HEK293T (cell line): ENCODE results near the gene GNG2.

Experiments
- ARNT ChIP-seq: fragments of 450-650 bp; IDR thresholded peaks from 2 replicates; pipeline ENCODE4 v1.6.1; 2017; ENCODE audit warnings: mild to moderate bottlenecking
- BHLHE40 ChIP-seq: fragments of 450-650 bp; IDR thresholded peaks from 2 replicates; pipeline ENCODE4 v1.6.1; 2016; ENCODE audit warnings: mild to moderate bottlenecking, moderate library complexity, borderline replicate concordance
- CTBP1 ChIP-seq: fragments of 450-650 bp; IDR thresholded peaks from 2 replicates; pipeline ENCODE4 v1.6.1; 2016; ENCODE audit warnings: borderline replicate concordance
- ELF4 ChIP-seq: fragments of 450-650 bp; IDR thresholded peaks from 2 replicates; pipeline ENCODE4 v1.6.1; 2017; ENCODE audit warnings: antibody characterized with exemption
- FOXA1 ChIP-seq: fragments of 450-650 bp; IDR thresholded peaks from 2 replicates; pipeline ENCODE4 v1.6.1; 2016; ENCODE audit warnings: mild to moderate bottlenecking
- FOXK2 ChIP-seq: fragments of 450-650 bp; IDR thresholded peaks from 2 replicates; pipeline ENCODE4 v1.6.1; 2016; ENCODE audit warnings: mild to moderate bottlenecking
- FOXM1 ChIP-seq: fragments of 450-650 bp; IDR thresholded peaks from 2 replicates; pipeline ENCODE4 v1.6.1; 2017; ENCODE audit warnings: mild to moderate bottlenecking, borderline replicate concordance
- HDGF ChIP-seq: fragments of 450-650 bp; IDR thresholded peaks from 2 replicates; pipeline ENCODE4 v1.6.1; 2017; ENCODE audit warnings: antibody characterized with exemption, borderline replicate concordance
- LEF1 ChIP-seq: fragments of 450-650 bp; IDR thresholded peaks from 2 replicates; pipeline ENCODE4 v1.6.1; 2017; ENCODE audit warnings: mild to moderate bottlenecking, borderline replicate concordance
- NFRKB ChIP-seq: fragments of 450-650 bp; IDR thresholded peaks from 2 replicates; pipeline ENCODE4 v1.6.1; 2016; ENCODE audit warnings: mild to moderate bottlenecking, moderate library complexity
- SP1 ChIP-seq: fragments of 450-650 bp; IDR thresholded peaks from 2 replicates; pipeline ENCODE4 v1.6.1; 2017
- SUZ12 ChIP-seq: fragments of 450-650 bp; IDR thresholded peaks from 2 replicates; pipeline ENCODE4 v1.6.1; 2016; ENCODE audit warnings: mild to moderate bottlenecking
- ZNF384 ChIP-seq: fragments of 450-650 bp; IDR thresholded peaks from 2 replicates; pipeline ENCODE4 v1.6.1; 2016

DNA sequence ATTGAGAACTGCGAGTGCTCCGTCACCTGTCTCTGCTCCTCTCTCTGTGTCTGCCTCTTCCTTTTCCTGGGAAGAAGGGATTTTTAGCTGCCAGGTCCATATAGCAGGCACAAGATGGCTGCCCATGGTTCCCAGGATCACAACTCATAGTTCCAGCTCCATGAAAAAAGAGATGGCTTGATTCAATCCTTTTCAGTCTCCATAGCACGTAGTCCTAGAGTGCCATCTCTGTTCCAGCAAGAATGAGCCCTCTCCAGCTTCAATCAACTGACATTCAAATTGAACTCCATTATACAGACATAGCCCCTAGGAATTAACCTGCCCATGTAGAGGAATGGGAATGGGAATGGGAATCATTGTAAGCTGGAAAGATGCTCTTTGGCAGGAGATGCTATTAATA is 94.2 kb downstream of the GNG2 start:
- no peak for TF ChIP-seq HDGF
- TF ChIP-seq LEF1: no peak
- TF ChIP-seq FOXK2: no peak
- TF ChIP-seq FOXM1: no peak
- no peak for TF ChIP-seq ARNT
- TF ChIP-seq FOXA1: no peak
- no peak for TF ChIP-seq SUZ12
- TF ChIP-seq ELF4: no peak
- TF ChIP-seq BHLHE40: no peak
- TF ChIP-seq ZNF384: no peak
- TF ChIP-seq NFRKB: no peak
- no peak for TF ChIP-seq CTBP1
- no peak for TF ChIP-seq SP1
